HepG2 (cell line): ENCODE measurements around the gene ZNF77. TPM values are rescaled to one million over a fixed set of nuclear protein-coding genes. Genes with fewer than 3 reads are reported as not detected.
A peak's percentile ranks its signal among the peaks of the same experiment; 100 is the strongest.

Experiments used
- ATF2 ChIP-seq: sonication (generic); formaldehyde crosslinking; IDR thresholded peaks from 2 replicates; pipeline ENCODE4 v1.4.0; 2020; ENCODE audit warnings: missing genetic modification reagents
- CREM ChIP-seq, 2 experiments: sonication (generic) in 1 of 2; formaldehyde crosslinking in 1 of 2; IDR thresholded peaks; 2 replicates each; pipeline versions ENCODE4 v1.4.0 to v1.6.1; 2016 to 2020; ENCODE audit warnings: antibody characterized with exemption in 1 of 2, mild to moderate bottlenecking in 1 of 2, missing genetic modification reagents in 1 of 2
- GABPB1 ChIP-seq: IDR thresholded peaks from 2 replicates; pipeline ENCODE4 v1.6.1; 2016; ENCODE audit warnings: mild to moderate bottlenecking, missing genetic modification reagents, moderate library complexity, missing compliant biosample characterization
- GATAD2A ChIP-seq: IDR thresholded peaks from 2 replicates; pipeline ENCODE4 v1.6.1; 2016
- HNRNPLL ChIP-seq: fragments of 200-400 bp; formaldehyde crosslinking; IDR thresholded peaks from 2 replicates; pipeline ENCODE4 v1.6.1; 2017; ENCODE audit warnings: mild to moderate bottlenecking, low read depth, low read length; ENCODE audit not compliant: poor library complexity, severe bottlenecking
- ISL2 ChIP-seq: sonication (generic); formaldehyde crosslinking; IDR thresholded peaks from 2 replicates; pipeline ENCODE4 v1.5.0; 2020; ENCODE audit warnings: missing genetic modification reagents
- NR2F1 ChIP-seq, 2 experiments: fragments of 450-650 bp in 1 of 2; formaldehyde crosslinking in 1 of 2; IDR thresholded peaks; 2 replicates each; pipeline versions ENCODE4 v1.5.0 to v1.6.1; 2016 to 2020; ENCODE audit warnings: mild to moderate bottlenecking in 1 of 2, missing compliant biosample characterization in 1 of 2, missing genetic modification reagents in 1 of 2, moderate library complexity in 1 of 2
- PBX3 ChIP-seq: sonication (generic); formaldehyde crosslinking; IDR thresholded peaks from 2 replicates; pipeline ENCODE4 v1.8.1; 2023; ENCODE audit warnings: missing genetic modification reagents, inconsistent platforms, borderline replicate concordance
- SMC3 ChIP-seq: IDR thresholded peaks from 2 replicates; pipeline ENCODE4 v1.6.1; 2011; ENCODE audit warnings: low read length, improper control_type of control experiment
- SSRP1 ChIP-seq: IDR thresholded peaks from 2 replicates; pipeline ENCODE4 v1.6.1; 2016; ENCODE audit warnings: control low read depth
- THAP11 ChIP-seq: IDR thresholded peaks from 2 replicates; pipeline ENCODE4 v1.6.1; 2016; ENCODE audit warnings: missing biosample characterization, missing genetic modification reagents
- XBP1 ChIP-seq: sonication (generic); formaldehyde crosslinking; IDR thresholded peaks from 2 replicates; pipeline ENCODE4 v1.5.0; 2020; ENCODE audit warnings: missing genetic modification reagents
- ZBTB21 ChIP-seq: sonication (generic); formaldehyde crosslinking; IDR thresholded peaks from 2 replicates; pipeline ENCODE4 v1.4.0; 2020; ENCODE audit warnings: missing genetic modification reagents
- ZNF414 ChIP-seq: sonication (generic); formaldehyde crosslinking; IDR thresholded peaks from 2 replicates; pipeline ENCODE4 v1.5.0; 2020; ENCODE audit warnings: missing genetic modification reagents
- ZNF746 ChIP-seq: sonication (generic); formaldehyde crosslinking; IDR thresholded peaks from 2 replicates; pipeline ENCODE4 v1.8.0; 2022; ENCODE audit warnings: mild to moderate bottlenecking, missing genetic modification reagents
- polyA plus RNA-seq, 8 experiments: library from polyadenylated mRNA; depleted of rRNA in 3 of 8; stranded (reverse) in 7 of 8; unstranded in 1 of 8; fragments of >200 nt; fragmentation: Illumina TruSeq in 4 of 8; extraction: Trizol in 4 of 8; gene quantifications; 2 replicates each; pipeline versions ENCODE4 v1.2.1 to v1.2.3, GENCODE V29; 2011 to 2016; ENCODE audit warnings: low read depth in 4 of 8, missing spikeins in 1 of 8, mixed read lengths in 1 of 8; ENCODE audit not compliant: insufficient read depth in 1 of 8
- total RNA-seq, 5 experiments: library from RNA; depleted of rRNA; stranded (reverse); fragments of >200 nt; fragmentation: Illumina TruSeq; extraction: Trizol; gene quantifications; 2 replicates each; pipeline ENCODE4 v1.2.3, GENCODE V29; 2016; ENCODE audit warnings: low read depth in 1 of 5

ZNF77 gene
- total and polyA plus RNA-seq, 2 of the 13 experiments (the other 11 are each of a cell fraction or from before 2014, with no cell fraction given): 7.1 to 11.5 TPM

GRCh38 chr19:2962018-2962670 lies 17.4 kb upstream of the ZNF77 start (continued):
- TF ChIP-seq HNRNPLL (no peak), GABPB1 (peak; percentile 16; the same call in 1 of the 2 replicates), SMC3 (peak; percentile 81), GATAD2A (CRISPR knock-in tag) (peak; percentile 38; the same call in 1 of the 2 replicates), ATF2 (CRISPR knock-in tag) (peak; percentile 99), PBX3 (CRISPR knock-in tag) (no peak), ZBTB21 (CRISPR knock-in tag) (peak; percentile 98), CREM (IDR thresholded peaks at IDR 0.05) (peak; percentile 92), CREM (CRISPR knock-in tag; IDR thresholded peaks at IDR 0.05) (no peak), ISL2 (CRISPR knock-in tag) (0 out of 2 replicates have a peak, but pooled peaks have one; percentile 29), ZNF746 (no peak), ZNF414 (CRISPR knock-in tag) (no peak), THAP11 (CRISPR knock-in tag) (peak; percentile 61), XBP1 (0 out of 2 replicates have a peak, but pooled peaks have one; percentile 21), NR2F1 (CRISPR knock-in tag; IDR thresholded peaks at IDR 0.05) (peak in 1 of 2 experiments; percentile 71; a peak in 2 of 4 replicates), SSRP1 (no peak)
